ENCODE results near the gene BTG2.

The BTG2 gene

DNA sequence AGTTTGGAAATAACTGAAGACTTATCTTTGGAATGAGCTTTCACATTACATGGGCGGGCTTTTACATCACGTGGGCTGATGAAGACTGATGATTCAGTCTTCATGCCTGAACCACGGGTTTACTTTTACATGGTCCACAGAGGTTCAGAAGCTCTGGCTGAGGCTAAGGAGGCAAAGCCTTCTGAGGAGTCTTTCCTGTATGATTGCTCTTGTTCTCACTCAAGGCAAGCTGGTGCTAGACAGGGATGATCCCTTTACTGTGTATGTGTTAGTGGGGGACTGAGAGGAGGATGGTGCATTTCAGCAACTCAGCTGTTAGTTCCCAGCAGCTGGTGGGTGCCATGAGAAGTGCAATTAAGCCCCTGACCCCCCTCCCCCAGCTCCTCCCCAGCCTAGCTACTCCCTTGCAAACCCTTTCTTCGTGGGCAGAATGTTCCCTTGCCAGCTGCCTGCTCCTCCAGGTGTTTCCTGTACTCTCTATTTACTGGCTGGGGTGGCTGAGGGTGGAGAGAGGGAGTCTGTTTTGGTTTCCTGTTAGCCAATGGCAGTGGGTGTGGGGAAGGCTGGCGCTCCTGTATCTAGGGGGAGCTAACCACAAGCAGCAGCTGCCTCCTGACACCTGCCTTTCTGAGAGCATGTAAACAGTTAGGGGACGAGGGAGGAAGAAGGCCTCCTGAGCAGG is 15.4 kb downstream of the BTG2 start:
- peak; percentile 52 for DNase-seq

- DNase-seq = no peak
These were observed 16.1 kb downstream of the BTG2 start for GRCh38 chr1:203321273-203322052.

- no peak for DNase-seq
These were observed 17.3 kb downstream of the BTG2 start for GRCh38 chr1:203322500-203323179.

DNA sequence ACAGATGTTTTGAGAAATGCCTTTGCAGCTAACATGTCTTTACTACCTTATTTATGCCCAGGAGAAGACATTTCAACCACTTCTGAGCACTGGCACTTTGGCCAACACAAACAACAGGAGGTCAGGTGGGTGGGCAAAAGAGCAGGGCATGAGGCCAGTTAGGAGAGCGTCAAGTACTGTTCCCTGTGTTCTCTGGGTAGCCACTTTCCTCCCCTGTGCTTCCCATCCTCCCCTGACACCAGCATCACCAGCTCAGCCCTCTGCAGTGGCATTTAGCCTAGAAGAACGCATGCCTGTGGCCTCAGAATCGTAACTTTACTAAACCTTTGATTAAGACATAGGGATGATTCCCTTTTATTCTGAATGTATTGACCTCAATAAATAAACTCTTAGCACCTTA is 18.3 kb downstream of the BTG2 start:
- DNase-seq = no peak

DNA sequence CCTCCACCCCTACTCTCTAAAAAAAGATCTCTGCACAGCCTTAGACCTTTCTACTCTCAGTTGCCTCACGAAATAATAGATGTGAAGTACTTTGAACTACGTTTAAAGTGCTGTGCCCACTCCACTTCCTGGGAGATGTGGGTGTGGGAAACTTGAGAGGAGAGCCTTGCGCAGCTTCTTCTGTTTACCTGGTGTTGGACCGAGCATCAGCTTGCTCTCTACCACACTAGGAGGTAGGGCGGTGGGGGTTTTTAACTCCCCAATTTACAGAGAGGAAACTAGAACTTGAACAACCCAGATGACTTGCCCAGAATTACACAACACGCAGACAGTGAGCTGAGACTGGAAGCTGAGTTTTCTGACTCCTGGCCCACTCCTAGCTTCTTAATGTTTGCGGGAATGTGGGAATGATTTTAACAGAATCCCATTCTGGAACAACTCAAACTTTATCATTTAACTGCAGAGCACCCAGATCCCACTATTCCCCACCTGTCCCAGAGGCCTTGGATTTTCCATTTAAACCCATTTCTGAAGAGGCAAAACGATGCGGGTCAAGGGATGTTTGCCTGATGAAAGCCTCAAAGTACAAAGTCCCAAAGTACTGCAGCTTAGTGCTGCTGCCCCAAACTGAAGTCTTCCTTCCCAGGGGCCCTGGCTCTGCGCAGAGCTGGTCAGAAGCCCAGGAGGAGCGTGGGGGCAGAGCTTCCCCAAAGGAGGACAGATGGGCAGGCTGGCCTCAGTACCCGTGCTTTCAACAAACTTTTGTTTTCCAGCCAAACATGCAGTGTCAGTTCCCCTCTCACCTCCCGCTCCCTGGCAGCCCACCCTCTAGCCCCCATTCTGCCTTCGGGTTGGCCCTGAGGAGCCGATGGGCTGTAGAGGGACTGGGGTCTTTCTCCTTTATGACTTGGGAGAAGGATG is 19.0 kb downstream of the BTG2 start:
- DNase-seq = peak; percentile 51

DNA sequence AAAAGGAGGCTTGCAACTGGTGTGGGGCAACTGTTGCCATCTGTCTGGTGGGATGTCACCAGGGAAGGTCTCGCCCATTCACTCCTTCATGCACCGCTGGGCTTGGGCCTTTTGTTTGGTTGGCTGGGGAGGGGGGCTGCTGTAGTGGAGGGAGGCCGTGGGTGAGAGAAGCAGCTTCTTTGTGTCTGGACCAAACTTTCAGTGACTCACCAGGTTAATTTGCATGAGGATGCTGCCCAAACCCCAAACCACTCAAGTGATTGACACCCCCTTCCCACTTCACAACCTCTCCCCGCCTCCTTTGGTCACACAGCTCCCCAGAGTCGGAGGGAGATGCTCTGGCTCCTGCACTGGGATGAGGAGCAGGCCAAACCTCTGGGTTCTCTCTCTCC is 19.7 kb downstream of the BTG2 start:
- peak; percentile 69 for DNase-seq

DNA sequence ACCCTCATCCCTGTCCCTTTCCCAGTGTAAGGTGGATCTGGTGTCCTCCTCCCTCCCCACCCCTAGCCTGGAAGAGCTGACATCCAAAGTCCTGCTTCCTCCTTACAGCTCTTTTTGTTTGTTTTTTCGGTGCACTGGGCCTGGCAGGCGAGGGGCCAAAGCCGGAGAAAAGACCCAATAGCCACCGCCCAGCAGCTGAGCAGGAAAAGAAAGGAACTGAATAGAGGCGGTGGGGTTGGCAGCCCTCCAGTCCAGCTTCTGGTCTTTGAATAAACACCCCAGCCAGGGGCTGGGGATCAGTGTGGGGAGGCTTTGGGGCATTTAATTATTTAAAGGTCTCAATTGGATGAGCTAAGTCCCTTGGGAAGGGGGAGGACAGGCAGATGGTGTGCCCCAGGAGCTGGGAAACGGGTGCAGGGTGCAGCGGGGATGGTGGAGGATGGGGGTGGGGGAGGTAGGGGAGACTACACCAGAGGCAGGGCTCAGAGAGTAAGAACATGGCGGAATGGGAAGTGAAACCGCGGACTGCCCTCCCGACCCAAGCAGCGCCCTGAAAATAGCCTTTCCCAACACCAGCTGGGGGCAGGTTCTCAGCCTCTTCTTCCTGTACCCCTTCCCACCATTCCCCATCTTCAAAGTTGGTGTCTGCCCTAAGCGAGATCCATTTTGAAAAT is 20.2 kb downstream of the BTG2 start:
- no peak for DNase-seq

GRCh38 chr1:203326830-203327683 is 21.7 kb downstream of the BTG2 start:
- DNase-seq = peak; percentile 94

- DNase-seq = peak; percentile 73
These were observed 22.6 kb downstream of the BTG2 start for GRCh38 chr1:203327684-203328457.

GRCh38 chr1:203328714-203329122 is 23.4 kb downstream of the BTG2 start:
- DNase-seq = no peak

DNA sequence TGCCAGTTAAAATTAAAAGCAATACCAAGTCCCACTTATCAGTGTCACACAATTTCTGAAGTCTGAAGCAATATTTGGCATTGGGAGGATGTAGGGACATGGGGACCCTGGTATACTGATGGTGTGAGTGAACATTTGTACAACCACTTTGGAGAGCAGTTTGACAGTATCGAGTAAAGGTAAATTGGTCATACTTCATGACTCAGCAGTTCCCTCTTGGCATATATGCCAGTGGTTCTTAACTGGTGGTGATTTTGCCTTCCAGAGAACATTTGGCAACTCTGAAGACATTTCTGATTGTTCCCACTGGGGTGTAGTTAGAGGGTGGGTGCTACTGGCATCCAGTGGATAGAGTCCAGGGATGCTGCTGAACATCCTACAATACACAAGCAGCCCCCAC is 25.9 kb downstream of the BTG2 start:
- DNase-seq = no peak

DNA sequence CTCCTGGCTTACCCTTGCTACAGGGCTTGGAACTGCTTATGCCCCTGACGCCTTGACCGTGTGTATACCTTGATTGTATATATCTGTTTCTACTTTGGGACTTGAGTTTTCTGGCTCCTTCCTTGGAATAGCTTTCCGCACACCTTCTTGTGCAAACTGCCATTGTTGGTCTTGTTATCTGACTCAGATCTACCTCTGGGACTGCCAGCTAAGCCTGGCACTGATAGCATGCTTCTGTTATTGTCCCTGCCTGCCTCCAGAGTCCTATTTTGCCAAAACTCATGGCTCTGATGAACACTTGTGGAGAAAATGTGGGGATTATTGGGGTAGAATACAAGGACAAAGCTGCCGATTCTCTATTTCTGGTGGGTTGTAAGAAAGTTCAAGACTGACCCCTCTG is 30.2 kb downstream of the BTG2 start:
- DNase-seq = no peak

GRCh38 chr1:203336097-203336496 is 30.8 kb downstream of the BTG2 start:
- no peak for DNase-seq

- DNase-seq = peak; percentile 67
These were observed 33.2 kb downstream of the BTG2 start for GRCh38 chr1:203338335-203339036.

GRCh38 chr1:203340112-203340790 is 34.9 kb downstream of the BTG2 start:
- peak; percentile 63 for DNase-seq

GRCh38 chr1:203342192-203342940 is 37.0 kb downstream of the BTG2 start:
- peak; percentile 73 for DNase-seq

DNA sequence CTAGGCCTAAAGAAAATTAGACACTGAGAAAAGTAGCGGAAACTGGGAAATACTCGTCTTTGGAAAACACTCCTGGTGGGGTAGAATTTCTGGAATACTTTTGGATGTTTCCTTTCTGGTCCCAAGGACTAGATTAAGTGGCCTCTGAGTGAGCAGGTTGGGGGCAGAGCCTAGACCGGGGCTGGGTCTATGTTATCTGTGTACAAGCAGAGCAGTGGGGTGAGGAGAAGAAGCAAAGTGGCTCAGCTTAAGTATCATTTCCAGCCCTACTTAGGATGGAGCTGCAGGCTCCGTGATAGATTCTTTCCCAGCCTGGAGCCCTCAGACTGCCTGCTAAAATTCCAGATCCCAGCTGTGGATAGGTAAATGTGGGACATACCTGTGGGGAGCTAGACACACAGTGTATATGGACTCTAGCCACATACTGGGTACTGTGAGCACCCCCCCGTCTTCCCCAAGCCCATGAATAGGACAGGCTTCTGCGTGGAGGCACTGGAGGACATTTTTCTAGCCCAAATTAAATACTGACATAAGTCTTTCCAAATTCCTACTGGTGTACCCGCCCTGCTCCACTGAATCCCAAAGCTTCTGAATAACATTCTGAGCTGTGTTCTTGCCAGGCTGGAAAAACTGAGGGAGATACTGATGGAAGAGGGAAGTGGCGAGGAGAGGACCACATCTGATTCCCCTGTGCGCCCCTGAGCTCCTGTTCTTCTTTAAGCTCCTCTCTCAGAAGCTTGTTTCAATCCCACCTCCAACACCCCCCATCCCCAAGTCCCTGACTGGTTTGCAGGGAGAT is 38.8 kb downstream of the BTG2 start:
- no peak for DNase-seq
